Left ventricle myocardium inferior (tissue), 1 donor: ENCODE measurements around the gene ZNF503. TPM values are rescaled to one million over a fixed set of nuclear protein-coding genes. Genes with fewer than 3 reads are reported as not detected.

ENCODE experiments used
- DNase-seq: peaks from one replicate; pipeline ENCODE4 v3.0.0-alpha.2; 2020
- H3K27ac ChIP-seq: fragments of 200-600 bp; replicated peaks from 2 replicates; pipeline ENCODE4 v1.8.0; 2021
- H3K27me3 ChIP-seq: fragments of 200-600 bp; 2 replicates; pipeline ENCODE4 v1.8.0; 2021; ENCODE audit warnings: low read depth
- H3K36me3 ChIP-seq: fragments of 200-600 bp; 2 replicates; pipeline ENCODE4 v1.8.0; 2021
- H3K4me1 ChIP-seq: fragments of 200-600 bp; 2 replicates; pipeline ENCODE4 v1.8.0; 2021
- H3K4me3 ChIP-seq: fragments of 200-600 bp; 2 replicates; pipeline ENCODE4 v1.8.0; 2021; ENCODE audit warnings: mild to moderate bottlenecking, moderate library complexity
- H3K9me3 ChIP-seq: fragments of 200-600 bp; replicated peaks from 2 replicates; pipeline ENCODE4 v1.8.0; 2021
- intact Hi-C: fragments of 100-400 bp; cut with micrococcal nuclease; formaldehyde crosslinking; loops from one replicate; pipeline ENCODE4 v1.11.0; 2022
- total RNA-seq: library from RNA; stranded (reverse); fragmentation: NEBNext Ultra II Directional; extraction: Animal tissue kit (Norgen Biotek cat#: 25700); gene quantifications from one replicate; pipeline ENCODE4 v1.2.1, GENCODE V29; 2021
- TF ChIP-seq, protein P1 (sequence below): fragments of 200-600 bp; IDR thresholded peaks from 2 replicates; pipeline ENCODE4 v1.8.0; 2021; ENCODE audit warnings: antibody characterized with exemption, mild to moderate bottlenecking, borderline replicate concordance
- donor health status: DM: no; HTN: yes; CAD: no; lungs with severe emphysema.

Gene ZNF503
- total RNA-seq, 1 donor from 2014 or later: 5.9 TPM

DNA sequence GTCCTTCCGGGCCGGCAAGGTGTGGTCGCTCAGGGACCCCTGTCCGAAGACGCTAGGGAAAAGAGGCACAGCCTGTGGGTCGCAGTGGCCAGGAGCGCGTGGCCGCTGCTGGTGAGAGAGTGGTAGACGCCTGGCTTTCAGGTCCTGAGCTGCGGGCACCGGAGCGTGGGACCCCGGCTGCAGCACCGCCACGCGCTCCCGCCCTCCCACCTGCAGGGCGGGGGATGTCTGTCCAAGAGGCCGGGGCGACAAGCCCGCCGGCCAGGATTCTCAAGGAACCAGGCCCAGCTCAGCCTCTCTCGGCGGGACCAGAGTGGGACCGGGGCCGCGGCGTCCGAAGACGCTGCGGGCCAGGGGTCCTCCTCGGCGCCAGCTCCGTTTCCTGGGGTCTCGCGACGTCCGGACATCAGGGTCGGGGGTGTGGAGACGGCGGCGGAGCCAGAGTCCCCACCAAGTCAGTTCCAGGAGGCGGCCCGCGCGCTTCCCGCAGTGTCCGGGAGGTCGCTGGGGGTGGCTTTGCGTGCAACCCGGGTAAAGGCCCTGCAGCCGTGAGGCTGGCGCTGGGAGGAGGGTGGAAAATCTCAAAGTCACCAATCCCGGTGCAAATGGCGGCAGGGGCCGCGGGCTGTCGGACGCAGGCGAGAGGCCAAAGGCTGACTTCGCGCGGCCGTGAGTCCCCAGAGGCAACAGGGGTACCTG is 5.5 kb downstream of the ZNF503 start:
- TF ChIP-seq, protein P1, sequence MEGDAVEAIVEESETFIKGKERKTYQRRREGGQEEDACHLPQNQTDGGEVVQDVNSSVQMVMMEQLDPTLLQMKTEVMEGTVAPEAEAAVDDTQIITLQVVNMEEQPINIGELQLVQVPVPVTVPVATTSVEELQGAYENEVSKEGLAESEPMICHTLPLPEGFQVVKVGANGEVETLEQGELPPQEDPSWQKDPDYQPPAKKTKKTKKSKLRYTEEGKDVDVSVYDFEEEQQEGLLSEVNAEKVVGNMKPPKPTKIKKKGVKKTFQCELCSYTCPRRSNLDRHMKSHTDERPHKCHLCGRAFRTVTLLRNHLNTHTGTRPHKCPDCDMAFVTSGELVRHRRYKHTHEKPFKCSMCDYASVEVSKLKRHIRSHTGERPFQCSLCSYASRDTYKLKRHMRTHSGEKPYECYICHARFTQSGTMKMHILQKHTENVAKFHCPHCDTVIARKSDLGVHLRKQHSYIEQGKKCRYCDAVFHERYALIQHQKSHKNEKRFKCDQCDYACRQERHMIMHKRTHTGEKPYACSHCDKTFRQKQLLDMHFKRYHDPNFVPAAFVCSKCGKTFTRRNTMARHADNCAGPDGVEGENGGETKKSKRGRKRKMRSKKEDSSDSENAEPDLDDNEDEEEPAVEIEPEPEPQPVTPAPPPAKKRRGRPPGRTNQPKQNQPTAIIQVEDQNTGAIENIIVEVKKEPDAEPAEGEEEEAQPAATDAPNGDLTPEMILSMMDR: no peak
- no peaks in the 10 kb centered on the region for H3K9me3 ChIP-seq
- H3K4me3 ChIP-seq: peak overlapping the region; percentile 93
- DNase-seq: peak; percentile 39
- H3K4me1 ChIP-seq: peaks cover 61% of the 10 kb centered on the region
- peaks cover 13% of the 10 kb centered on the region for H3K27me3 ChIP-seq
- H3K36me3 ChIP-seq: peaks cover 15% of the 10 kb centered on the region
- H3K27ac ChIP-seq: peak overlapping the region; percentile 97
- intact Hi-C loops: loop anchor here (5.0 kb wide), 1 partner anchor 641 kb away; no protein-coding TSS in a partner anchor

DNA sequence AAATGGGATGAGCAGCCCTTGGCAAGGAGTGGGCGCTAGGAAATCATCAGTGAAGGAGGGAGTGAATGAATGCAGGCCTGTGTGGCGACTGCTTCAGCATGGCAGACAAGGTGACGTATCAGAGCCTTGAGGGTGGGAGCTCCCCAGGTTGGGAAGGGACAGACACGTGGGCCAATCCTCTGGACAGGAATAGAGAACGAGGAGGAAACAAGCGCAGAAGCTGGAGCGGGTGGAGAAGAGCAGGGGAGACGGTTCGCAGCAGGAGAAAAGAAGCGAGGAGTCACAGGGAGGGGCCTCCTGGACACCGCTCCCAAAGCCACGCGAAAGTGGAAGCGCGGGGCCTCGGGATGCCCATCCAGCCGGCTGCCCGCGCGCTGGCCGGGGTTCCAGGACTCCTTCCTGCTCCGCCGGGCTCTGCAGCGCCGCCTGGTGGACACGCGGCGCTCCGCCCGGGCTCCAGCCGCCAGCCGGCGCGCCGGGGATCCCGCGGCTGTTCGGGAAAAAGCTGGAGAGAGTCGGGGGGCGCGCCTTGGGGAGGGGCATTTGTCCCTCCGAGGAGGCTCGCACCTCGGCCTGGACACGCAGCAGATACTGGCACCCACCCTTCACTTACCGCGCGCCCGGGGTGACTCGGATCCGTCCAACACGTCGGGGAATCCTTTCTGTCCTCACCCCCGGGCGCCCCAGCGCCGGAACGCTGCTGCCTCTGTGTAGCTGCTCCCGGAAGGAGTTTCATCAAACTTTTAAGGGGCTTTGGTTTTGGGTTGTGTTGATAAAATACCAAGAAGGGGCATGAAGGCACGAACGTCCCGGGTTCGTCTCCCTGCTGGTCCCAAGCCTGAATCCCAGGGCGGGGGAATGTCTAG is 6.3 kb downstream of the ZNF503 start:
- Histone ChIP-seq H3K36me3 (peaks cover 15% of the 10 kb centered on the region), H3K4me3 (peak overlapping the region; percentile 93), H3K27ac (peak overlapping the region; percentile 97), H3K4me1 (peaks cover 53% of the 10 kb centered on the region), H3K27me3 (peaks cover 13% of the 10 kb centered on the region), H3K9me3 (no peaks in the 10 kb centered on the region)
- TF ChIP-seq, protein P1: peak; percentile 96
- intact Hi-C loops: loop anchor here (5.0 kb wide), 1 partner anchor 642 kb away; no protein-coding TSS in a partner anchor
- peak; percentile 53 for DNase-seq

DNA sequence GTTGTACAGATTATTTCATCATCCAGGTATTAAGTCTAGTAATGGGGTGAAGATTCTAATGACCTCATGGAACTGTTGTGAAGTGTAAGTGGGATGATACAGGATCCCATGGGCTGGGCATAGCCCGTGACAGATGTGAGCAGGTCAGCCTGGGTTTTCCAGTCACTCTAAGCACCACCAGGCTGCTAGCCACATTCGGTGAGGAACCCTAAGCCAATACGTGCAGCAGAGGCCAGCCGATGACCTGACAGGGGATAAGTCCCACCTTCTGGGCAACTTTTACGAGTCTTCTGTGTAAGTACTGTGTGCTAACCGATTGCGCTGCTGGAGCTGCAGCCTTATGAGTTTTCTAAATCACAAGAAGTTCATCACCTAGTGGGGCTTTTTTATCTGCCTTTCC is 7.3 kb downstream of the ZNF503 start:
- peaks cover 9% of the 10 kb centered on the region for H3K36me3 ChIP-seq
- H3K4me3 ChIP-seq: no peak overlapping the region
- TF ChIP-seq, protein P1: no peak
- no peaks in the 10 kb centered on the region for H3K9me3 ChIP-seq
- H3K27ac ChIP-seq: no peak overlapping the region
- H3K4me1 ChIP-seq: peaks cover 43% of the 10 kb centered on the region
- H3K27me3 ChIP-seq: peaks cover 13% of the 10 kb centered on the region
- intact Hi-C loops: no loop called here
- no peak for DNase-seq

DNA sequence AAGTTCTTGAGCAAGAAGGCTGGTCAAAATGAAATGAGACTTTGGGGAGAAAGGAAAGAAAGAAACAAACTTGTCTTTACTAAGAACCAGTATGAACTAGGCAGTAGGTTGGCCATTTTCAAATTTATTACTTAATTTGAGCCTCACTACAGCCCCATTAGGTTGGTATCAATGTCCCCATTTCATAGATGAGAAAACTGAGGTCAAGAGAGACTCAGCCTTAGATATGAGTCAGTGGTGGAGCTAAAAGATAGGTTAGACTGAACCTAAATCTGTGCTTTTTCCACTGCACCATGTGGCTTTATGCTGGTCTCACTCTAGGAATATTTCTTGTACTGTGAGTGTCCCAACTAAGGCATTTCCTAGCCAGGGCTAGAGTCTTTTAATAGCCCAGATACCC is 8.8 kb downstream of the ZNF503 start:
- H3K9me3 ChIP-seq: no peaks in the 10 kb centered on the region
- H3K27me3 ChIP-seq: peaks cover 13% of the 10 kb centered on the region
- H3K27ac ChIP-seq: no peak overlapping the region
- intact Hi-C loops: no loop called here
- no peaks in the 10 kb centered on the region for H3K36me3 ChIP-seq
- TF ChIP-seq, protein P1: no peak
- no peak for DNase-seq
- H3K4me1 ChIP-seq: peaks cover 30% of the 10 kb centered on the region
- H3K4me3 ChIP-seq: no peak overlapping the region

DNA sequence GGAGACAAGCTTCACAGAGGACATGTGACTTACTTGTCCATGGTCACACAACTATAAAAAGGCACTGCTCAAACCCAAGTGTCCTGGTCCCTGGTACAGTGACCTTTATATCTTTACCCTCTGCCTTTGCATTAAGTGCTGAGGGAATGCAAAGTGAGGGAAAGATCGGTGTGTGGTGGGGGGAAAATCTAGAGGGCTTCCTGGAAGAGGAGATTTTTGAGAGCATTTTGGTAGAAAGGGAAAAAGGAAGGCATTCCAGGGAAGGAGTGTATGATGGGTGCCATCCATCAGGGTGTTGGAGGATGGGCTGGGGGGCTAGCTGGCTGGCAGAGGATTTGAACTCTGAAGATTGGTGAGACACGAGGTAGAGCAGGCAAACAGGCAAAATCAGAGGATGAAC is 9.3 kb downstream of the ZNF503 start:
- intact Hi-C loops: no loop called here
- TF ChIP-seq, protein P1: no peak

More for the DNA sequence above, 9.3 kb downstream of the ZNF503 start:
- H3K9me3 ChIP-seq: no peaks in the 10 kb centered on the region
- peaks cover 13% of the 10 kb centered on the region for H3K27me3 ChIP-seq
- H3K4me3 ChIP-seq: no peak overlapping the region
- DNase-seq: no peak
- H3K4me1 ChIP-seq: peaks cover 26% of the 10 kb centered on the region
- H3K36me3 ChIP-seq: no peaks in the 10 kb centered on the region
- no peak overlapping the region for H3K27ac ChIP-seq
